Peyer's patch (tissue), 4 donors: ENCODE measurements around the gene IGFBP7.

Experiments used
- POLR2A ChIP-seq, 2 donors: fragments of 450-650 bp; IDR thresholded peaks; one replicate each; pipeline ENCODE4 v1.5.1; 2017; ENCODE audit warnings: antibody characterized with exemption in 2 of 2, mild to moderate bottlenecking in 2 of 2, moderate library complexity in 2 of 2
- TF ChIP-seq, protein P1 (sequence below), 6 experiments: fragments of 450-650 bp in 4 of 6; fragments of 200-600 bp in 2 of 6; sonication (generic) in 1 of 6; IDR thresholded peaks; one replicate each; pipeline ENCODE4 v1.5.1; 2017 to 2019; ENCODE audit warnings: antibody characterized with exemption in 6 of 6, mild to moderate bottlenecking in 3 of 6, moderate library complexity in 1 of 6

DNA sequence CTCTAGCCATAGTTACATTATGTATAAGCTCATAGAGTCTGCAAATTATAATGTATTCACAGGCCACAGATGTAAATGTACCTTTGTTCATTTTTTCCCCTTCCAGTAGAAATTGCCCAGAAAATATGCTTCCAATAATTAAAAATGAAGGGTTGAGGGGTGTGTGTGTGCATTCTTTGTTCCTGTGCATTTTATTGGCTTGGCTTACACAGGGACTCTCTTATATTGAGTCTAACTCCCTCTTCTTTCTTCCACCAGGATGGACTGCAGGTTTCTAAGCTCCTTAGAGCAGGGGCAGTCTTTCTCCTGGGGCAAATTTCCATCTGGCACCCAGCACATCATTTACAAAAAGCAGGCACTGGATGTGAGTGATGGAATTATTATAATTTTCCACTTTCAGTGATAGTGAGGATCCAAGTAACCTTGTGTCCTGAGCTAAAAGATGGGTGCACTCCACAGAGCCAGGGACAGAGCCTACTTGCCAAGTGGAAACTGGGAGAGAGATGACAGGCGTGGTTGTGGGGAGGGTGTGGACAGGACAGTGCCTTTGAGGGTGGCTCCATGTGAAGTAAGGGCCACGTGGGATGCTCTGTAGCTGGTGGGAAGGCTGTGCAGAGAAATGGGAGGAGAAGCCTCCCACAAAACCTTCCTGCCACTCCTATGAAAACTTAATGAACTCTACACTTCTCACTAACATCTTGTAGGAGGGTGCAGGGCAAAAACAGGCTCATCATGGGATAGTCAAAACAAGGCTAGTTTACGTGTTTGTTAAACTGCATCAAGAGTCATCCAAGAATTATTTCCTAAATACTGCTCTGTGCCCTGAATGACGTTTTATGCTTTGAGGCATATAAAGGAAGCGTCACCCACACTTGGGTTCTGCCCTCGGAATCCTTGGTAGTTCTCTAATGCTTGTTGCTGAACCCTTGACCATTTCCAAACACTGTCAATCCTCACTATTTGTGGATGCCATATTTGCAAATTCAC, 16.0 kb downstream of the IGFBP7 start:
- TF ChIP-seq, protein P1, sequence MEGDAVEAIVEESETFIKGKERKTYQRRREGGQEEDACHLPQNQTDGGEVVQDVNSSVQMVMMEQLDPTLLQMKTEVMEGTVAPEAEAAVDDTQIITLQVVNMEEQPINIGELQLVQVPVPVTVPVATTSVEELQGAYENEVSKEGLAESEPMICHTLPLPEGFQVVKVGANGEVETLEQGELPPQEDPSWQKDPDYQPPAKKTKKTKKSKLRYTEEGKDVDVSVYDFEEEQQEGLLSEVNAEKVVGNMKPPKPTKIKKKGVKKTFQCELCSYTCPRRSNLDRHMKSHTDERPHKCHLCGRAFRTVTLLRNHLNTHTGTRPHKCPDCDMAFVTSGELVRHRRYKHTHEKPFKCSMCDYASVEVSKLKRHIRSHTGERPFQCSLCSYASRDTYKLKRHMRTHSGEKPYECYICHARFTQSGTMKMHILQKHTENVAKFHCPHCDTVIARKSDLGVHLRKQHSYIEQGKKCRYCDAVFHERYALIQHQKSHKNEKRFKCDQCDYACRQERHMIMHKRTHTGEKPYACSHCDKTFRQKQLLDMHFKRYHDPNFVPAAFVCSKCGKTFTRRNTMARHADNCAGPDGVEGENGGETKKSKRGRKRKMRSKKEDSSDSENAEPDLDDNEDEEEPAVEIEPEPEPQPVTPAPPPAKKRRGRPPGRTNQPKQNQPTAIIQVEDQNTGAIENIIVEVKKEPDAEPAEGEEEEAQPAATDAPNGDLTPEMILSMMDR (IDR thresholded peaks at IDR 0.05) = no peak
- no peak for TF ChIP-seq POLR2A (IDR thresholded peaks at IDR 0.05)
